Ectodermal cell (in vitro differentiated cells): ENCODE measurements around the gene PPP2R2C.
A peak's percentile ranks its signal among the peaks of the same experiment; 100 is the strongest.

Experiments used
- H3K27ac ChIP-seq: 2 replicates; pipeline ENCODE4 v1.7.0; 2013; ENCODE audit warnings: mild to moderate bottlenecking, low read depth, low read length; ENCODE audit not compliant: insufficient read depth, poor library complexity, severe bottlenecking
- H3K27me3 ChIP-seq: 2 replicates; pipeline ENCODE4 v1.7.0; 2013; ENCODE audit warnings: mild to moderate bottlenecking, low read length; ENCODE audit not compliant: insufficient read depth, control insufficient read depth, poor library complexity, severe bottlenecking
- H3K36me3 ChIP-seq: one replicate; pipeline ENCODE4 v1.7.0; 2013; ENCODE audit warnings: low read length; ENCODE audit not compliant: control insufficient read depth, insufficient read depth
- H3K4me1 ChIP-seq: one replicate; pipeline ENCODE4 v1.7.0; 2013; ENCODE audit warnings: low read length; ENCODE audit not compliant: control insufficient read depth, insufficient read depth
- H3K4me3 ChIP-seq: 2 replicates; pipeline ENCODE4 v1.7.0; 2013; ENCODE audit warnings: low read depth, low read length, control low read depth; ENCODE audit not compliant: insufficient read depth
- H3K9me3 ChIP-seq: 2 replicates; pipeline ENCODE4 v1.7.0; 2013; ENCODE audit warnings: mild to moderate bottlenecking, low read length, moderate library complexity; ENCODE audit not compliant: control insufficient read depth
- WGBS, 2 experiments: methylation state at CpG; one replicate each; pipeline ENCODE4 v1.1.7; 2013; ENCODE audit warnings: missing lambda C conversion rate in 2 of 2; 5-methylcytosine and 5-hydroxymethylcytosine counted together

PPP2R2C gene

DNA sequence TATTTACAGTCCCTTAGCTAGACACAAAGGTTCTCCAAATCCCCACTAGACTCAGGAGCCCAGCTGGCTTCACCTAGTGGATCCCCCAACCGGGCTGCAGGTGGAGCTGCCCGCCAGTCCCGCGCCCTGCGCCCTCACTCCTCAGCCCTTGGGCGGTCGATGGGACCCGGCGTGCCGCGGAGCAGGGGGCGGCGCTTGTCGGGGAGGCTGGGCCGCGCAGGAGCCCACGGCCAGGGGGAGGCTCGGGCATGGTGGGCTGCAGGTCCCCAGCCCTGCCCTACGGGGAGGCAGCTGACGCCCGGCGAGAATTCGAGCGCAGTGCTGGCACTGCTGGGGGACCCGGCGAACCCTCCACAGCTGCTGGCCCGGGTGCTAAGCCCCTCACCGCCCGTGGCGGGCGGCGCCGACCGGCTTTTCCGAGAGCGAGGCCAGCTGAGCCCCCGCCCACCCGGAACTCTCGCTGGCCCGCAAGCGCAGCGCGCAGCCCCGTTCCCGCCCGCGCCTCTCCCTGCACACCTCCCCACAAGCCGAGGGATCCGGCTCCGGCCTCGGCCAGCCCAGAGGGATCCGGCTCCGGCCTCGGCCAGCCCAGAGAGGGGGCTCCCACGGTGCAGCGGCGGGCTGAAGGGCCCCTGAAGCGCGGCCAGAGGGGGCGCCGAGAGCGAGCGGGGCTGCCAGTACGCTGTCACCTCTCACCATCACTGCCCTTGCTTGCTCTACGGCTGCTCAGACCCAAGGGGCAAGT, 163.3 kb downstream of the PPP2R2C start:
- WGBS, 2 experiments = 15 to 21% methylated on average over 65 of the region's 65 CpGs

DNA sequence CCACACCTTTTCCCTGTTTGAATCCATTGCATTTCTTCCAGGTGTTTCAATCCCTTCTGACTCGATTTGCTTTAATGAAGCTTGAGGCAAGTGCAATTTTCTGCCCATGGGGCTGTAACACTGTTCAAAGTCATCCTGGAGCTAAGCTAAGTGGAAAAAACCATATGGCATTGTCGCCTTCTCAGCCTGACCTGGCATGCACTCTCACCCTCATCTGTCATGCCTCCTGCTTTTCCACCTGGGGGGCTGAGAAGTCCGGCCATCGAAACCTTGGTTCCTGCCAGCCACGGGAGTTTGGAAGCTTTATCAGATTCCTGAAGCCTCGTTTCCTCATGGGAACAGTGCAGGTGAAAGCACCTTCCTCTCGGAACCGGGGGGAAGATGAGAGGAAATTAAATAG, 164.5 kb downstream of the PPP2R2C start:
- Histone ChIP-seq H3K27me3 (peaks cover 17% of the 10 kb centered on the region), H3K36me3 (no peaks in the 10 kb centered on the region), H3K4me3 (no peak overlapping the region), H3K27ac (no peak overlapping the region), H3K4me1 (no peaks in the 10 kb centered on the region), H3K9me3 (no peaks in the 10 kb centered on the region)
- WGBS, 2 experiments = 94 to 95% methylated on average over 8 of the region's 8 CpGs

More for the DNA sequence above, 163.3 kb downstream of the PPP2R2C start:
- peaks cover 17% of the 10 kb centered on the region for H3K27me3 ChIP-seq
- H3K27ac ChIP-seq = no peak overlapping the region
- no peaks in the 10 kb centered on the region for H3K4me1 ChIP-seq
- H3K4me3 ChIP-seq = peak overlapping the region; percentile 42
- H3K9me3 ChIP-seq = no peaks in the 10 kb centered on the region
- H3K36me3 ChIP-seq = no peaks in the 10 kb centered on the region

DNA sequence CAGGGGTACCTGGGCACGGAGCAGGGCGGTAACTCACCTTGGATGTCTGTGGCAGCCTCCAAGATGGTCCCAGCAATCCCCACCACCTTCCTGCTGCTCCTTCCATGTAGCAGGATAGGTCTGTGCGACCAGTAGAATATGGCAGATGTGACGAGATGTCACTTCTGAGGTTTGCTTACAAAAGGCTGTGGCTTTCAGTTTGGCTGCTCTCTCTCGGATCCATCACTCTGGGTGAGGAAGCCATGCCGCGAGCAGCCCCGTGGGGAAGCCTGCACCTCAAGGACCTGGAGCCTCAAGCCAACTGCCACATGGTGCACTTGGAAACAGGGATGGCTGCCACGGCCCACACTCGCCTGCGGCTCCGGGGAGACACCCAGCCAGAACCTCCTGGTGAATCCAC, 165.2 kb downstream of the PPP2R2C start:
- H3K9me3 ChIP-seq = no peaks in the 10 kb centered on the region
- no peak overlapping the region for H3K27ac ChIP-seq
- no peaks in the 10 kb centered on the region for H3K36me3 ChIP-seq
- H3K4me3 ChIP-seq = no peak overlapping the region
- H3K27me3 ChIP-seq = peaks cover 17% of the 10 kb centered on the region
- no peaks in the 10 kb centered on the region for H3K4me1 ChIP-seq
- 93 to 95% methylated on average over 12 of the region's 12 CpGs for WGBS, 2 experiments

DNA sequence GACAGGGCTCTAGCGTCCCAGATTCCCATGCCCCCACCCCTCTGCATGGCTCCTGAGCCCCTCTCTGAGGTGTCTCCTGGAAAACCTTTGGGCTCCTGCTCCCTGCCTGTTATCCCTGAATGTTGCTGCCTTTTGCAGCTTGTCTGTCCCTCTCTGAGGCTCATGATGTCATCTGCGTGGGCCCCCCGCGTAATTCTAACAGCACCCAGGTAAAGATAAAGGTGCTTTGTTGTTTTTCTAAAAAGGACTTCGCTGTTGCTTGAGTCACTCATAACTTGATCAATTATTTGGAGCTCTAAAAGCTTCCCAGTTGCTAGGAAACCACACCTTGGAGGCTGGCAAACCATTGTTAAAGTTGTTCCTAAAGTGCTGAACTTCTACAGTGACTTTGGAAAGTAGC, 166.1 kb downstream of the PPP2R2C start:
- Histone ChIP-seq H3K27me3 (peaks cover 17% of the 10 kb centered on the region), H3K27ac (no peak overlapping the region), H3K9me3 (no peaks in the 10 kb centered on the region), H3K36me3 (peaks cover 1% of the 10 kb centered on the region), H3K4me3 (no peak overlapping the region), H3K4me1 (no peaks in the 10 kb centered on the region)
- 86 to 87% methylated on average over 5 of the region's 5 CpGs for WGBS, 2 experiments

DNA sequence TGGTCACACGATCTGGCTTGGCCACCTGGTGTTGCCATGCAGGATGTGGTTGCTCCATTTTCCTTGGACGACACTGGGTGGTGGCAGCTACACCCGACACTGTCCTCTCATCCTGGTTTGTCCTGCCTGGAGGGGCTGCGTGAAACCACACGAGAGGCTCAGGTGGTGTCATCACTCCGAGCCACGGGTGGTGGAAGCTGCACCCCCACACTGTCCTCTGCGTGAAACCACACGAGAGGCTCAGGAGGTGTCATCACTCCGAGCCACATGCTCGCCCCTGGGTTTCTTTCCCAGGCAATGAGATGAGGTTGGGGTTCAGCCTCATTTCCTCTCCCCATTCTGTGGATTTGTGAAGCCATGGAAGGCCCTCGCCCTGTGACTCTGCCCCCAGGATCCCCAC, 168.5 kb downstream of the PPP2R2C start:
- 95% methylated on average over 12 of the region's 12 CpGs for WGBS, 2 experiments
- Histone ChIP-seq H3K4me1 (no peaks in the 10 kb centered on the region), H3K9me3 (no peaks in the 10 kb centered on the region), H3K27me3 (no peaks in the 10 kb centered on the region), H3K4me3 (no peak overlapping the region), H3K36me3 (peaks cover 7% of the 10 kb centered on the region), H3K27ac (no peak overlapping the region)

DNA sequence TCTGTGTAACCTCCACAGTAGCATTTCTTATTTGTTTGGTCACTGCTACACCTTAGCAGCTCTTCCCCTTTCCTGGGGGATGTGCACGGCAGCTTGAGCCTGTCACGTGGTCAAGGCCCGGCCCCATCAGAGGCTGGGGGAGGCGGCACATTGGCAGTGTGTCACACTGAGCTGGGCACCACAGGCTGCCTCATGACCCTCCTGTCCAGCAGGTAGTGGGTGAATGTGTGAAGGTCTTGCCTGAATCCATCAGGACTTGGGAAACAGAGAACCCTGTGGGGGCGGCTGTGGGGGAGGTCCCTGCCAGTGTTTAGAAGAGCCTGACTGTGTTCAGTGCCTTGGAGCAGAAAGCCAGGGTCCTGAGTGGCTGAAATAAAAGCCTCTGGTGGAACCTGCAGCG, 169.5 kb downstream of the PPP2R2C start:
- H3K36me3 ChIP-seq = peaks cover 7% of the 10 kb centered on the region
- no peaks in the 10 kb centered on the region for H3K27me3 ChIP-seq
- no peaks in the 10 kb centered on the region for H3K4me1 ChIP-seq
- H3K27ac ChIP-seq = no peak overlapping the region
- no peaks in the 10 kb centered on the region for H3K9me3 ChIP-seq
- 87 to 89% methylated on average over 6 of the region's 6 CpGs for whole genome bisulfite sequencing, 2 experiments
- H3K4me3 ChIP-seq = no peak overlapping the region

DNA sequence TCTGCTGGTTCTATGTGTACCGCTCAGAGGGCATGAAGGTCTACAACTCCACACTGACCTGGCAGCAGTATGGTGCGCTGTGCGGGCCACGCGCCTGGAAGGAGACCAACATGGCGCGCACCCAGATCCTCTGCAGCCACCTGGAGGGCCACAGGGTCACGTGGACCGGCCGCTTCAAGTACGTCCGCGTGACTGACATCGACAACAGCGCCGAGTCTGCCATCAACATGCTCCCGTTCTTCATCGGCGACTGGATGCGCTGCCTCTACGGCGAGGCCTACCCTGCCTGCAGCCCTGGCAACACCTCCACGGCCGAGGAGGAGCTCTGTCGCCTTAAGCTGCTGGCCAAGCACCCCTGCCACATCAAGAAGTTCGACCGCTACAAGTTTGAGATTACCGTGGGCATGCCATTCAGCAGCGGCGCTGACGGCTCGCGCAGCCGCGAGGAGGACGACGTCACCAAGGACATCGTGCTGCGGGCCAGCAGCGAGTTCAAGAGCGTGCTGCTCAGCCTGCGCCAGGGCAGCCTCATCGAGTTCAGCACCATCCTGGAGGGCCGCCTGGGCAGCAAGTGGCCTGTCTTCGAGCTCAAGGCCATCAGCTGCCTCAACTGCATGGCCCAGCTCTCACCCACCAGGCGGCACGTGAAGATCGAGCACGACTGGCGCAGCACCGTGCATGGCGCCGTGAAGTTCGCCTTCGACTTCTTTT, 170.5 kb downstream of the PPP2R2C start:
- Histone ChIP-seq H3K36me3 (peaks cover 7% of the 10 kb centered on the region), H3K4me3 (no peak overlapping the region), H3K27ac (no peak overlapping the region), H3K9me3 (no peaks in the 10 kb centered on the region), H3K4me1 (no peaks in the 10 kb centered on the region), H3K27me3 (no peaks in the 10 kb centered on the region)
- WGBS, 2 experiments = 96 to 97% methylated on average over 55 of the region's 55 CpGs

GRCh38 chr4:6301051-6301731, 171.2 kb downstream of the PPP2R2C start:
- 93% methylated on average over 35 of the region's 35 CpGs for WGBS, 2 experiments
- Histone ChIP-seq H3K36me3 (peaks cover 7% of the 10 kb centered on the region), H3K27me3 (no peaks in the 10 kb centered on the region), H3K9me3 (no peaks in the 10 kb centered on the region), H3K4me1 (no peaks in the 10 kb centered on the region), H3K4me3 (no peak overlapping the region), H3K27ac (no peak overlapping the region)

- no peaks in the 10 kb centered on the region for H3K27me3 ChIP-seq
- no peaks in the 10 kb centered on the region for H3K9me3 ChIP-seq
- H3K27ac ChIP-seq = no peak overlapping the region
- peaks cover 7% of the 10 kb centered on the region for H3K36me3 ChIP-seq
- no peak overlapping the region for H3K4me3 ChIP-seq
- 90 to 93% methylated on average over 11 of the region's 11 CpGs for WGBS, 2 experiments
- H3K4me1 ChIP-seq = no peaks in the 10 kb centered on the region
Measured at GRCh38 chr4:6300359-6300758, 172.1 kb downstream of the PPP2R2C start.

DNA sequence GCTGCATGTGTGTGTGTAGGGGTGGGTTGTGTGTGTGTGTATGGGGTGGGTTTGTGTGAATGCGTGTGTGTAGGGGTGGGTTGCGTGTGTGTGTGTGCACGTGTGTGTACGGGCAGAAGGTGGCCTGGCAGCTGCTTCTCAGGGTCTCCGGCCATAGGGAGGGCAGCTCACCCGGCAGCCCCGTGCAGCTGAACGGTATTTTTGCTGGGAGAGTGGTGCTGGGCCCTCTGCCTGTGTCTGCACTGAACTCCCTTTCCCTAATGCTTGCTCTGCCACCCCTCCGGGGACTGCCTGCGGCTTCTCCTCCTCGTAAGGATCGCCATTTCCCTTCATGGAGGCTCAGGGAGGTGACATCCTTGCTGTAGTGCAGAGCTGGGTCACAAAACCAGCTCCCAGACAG, 172.5 kb downstream of the PPP2R2C start:
- H3K4me1 ChIP-seq = no peaks in the 10 kb centered on the region
- no peaks in the 10 kb centered on the region for H3K27me3 ChIP-seq
- H3K27ac ChIP-seq = no peak overlapping the region
- no peak overlapping the region for H3K4me3 ChIP-seq
- WGBS, 2 experiments = 94 to 95% methylated on average over 12 of the region's 12 CpGs
- no peaks in the 10 kb centered on the region for H3K9me3 ChIP-seq
- H3K36me3 ChIP-seq = peaks cover 7% of the 10 kb centered on the region
